ENCODE results near the gene FOXP4.
"Not testable (repeated sequence)": the region's sequence is repeated elsewhere in the genome, so short reads cannot be mapped to it uniquely, and the experiment has no call there.

FOXP4 gene

DNA sequence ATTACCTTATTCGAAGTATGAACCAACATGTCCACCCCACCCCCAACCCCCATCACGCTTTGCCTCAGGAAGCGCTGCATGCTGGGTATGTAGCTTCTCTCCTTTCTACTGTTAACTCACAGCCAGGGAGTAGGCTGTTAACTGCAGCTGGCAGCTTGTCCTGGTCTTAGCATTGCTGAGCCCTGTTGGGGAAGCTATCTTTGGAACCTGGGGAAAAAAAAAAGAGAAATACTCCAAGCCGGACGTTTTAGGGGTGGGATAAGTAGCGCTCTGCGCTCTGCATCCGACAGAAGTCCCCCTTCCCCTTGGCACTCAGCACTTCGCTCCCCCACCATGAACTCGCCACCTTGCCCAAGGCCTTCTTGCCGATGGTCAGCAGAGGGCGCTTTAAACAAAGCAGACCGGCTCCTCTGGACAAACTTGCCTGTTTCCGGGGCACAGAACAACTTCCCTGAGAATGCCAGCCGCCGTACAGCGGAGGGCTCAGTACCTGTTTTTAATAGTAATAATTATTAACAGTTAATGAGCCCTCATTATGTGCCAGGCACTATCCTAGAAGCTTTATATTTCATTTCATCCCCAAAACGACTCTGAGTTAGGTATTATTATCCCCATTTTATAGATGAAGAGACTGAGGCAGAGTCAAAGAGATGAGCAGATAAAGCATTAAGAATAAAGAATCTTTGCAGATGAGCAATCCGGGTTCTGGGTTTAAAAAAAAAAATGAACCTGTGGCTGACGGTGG, 56.9 kb downstream of the FOXP4 start:
- peak; percentile 57 to 85 for DNase-seq

DNA sequence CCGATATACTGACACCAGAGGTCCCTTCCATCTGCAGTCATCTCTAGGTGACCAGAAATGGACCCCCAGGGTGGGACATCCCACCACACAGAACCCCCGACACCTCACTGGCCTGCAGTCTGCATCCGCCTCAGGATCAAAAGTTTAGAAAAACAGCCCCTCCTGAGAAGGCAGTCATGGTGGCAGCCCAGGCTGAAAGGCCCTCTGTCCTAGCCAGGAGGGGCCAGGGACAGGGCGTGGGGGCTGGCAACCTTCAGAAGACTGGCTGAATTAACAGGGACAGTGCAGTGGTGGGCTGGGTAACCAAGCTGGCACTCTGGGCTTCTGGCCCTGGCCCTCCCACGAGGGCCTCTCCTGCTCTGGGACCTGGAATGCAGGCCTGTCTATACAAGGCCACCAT, 57.8 kb downstream of the FOXP4 start:
- no peak for DNase-seq

DNA sequence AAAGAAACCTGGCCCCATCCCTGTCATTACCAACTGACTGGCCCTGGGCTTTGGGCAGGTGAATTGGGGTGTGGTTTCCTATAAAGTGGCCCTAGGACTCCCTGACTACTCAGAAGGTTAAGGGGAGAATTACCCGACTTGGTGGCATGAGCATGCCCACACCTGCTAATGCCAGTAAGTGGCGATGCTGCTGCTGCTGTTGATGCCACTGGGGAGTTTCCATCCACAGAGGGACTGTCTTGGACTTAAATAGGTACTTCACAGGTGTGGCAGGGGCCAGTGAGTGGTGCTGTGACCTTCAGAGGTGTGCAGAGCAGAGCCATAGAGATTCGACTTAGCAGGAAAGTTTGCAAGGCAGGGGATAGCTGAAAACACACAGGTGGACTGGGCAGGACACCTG, 59.5 kb downstream of the FOXP4 start:
- no peak for DNase-seq

DNA sequence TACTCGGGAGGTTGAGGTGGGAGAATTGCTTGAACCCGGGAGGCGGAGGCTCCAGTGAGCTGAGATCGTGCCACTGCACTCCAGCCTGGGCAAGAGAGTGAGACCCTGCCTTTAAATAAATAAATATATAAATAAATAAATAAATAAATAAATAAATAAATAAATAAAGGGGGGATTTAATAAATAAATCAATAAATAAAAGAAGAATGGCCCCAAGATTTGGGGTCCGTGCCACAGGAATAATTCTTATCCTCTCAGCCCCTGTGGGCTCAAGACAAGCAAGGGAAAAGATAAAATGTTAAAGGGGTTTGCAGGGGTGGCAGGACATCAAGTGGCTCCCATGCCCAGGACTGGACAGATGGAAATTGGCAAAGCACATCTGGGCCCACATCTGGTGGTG, 60.9 kb downstream of the FOXP4 start:
- no peak for DNase-seq

DNA sequence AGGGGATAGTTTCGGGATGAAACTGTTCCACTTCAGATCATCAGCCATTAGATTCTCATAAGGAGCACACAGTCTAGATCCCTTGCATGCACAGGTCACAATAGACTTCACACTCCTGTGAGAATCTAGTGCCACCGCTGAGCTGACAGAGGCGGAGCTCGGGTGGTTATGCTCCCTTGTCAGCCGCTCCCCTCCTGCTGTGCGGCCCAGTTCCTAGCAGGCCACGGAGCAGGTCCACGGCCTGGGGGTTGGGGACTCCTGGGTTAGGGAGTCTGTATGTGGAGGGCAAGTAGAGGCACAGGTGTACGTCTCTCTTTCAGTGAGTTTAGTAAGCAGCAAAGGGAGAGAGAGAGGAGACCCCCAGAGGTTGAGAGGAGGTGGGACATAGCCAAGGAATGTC, 61.6 kb downstream of the FOXP4 start:
- no peak for DNase-seq

DNA sequence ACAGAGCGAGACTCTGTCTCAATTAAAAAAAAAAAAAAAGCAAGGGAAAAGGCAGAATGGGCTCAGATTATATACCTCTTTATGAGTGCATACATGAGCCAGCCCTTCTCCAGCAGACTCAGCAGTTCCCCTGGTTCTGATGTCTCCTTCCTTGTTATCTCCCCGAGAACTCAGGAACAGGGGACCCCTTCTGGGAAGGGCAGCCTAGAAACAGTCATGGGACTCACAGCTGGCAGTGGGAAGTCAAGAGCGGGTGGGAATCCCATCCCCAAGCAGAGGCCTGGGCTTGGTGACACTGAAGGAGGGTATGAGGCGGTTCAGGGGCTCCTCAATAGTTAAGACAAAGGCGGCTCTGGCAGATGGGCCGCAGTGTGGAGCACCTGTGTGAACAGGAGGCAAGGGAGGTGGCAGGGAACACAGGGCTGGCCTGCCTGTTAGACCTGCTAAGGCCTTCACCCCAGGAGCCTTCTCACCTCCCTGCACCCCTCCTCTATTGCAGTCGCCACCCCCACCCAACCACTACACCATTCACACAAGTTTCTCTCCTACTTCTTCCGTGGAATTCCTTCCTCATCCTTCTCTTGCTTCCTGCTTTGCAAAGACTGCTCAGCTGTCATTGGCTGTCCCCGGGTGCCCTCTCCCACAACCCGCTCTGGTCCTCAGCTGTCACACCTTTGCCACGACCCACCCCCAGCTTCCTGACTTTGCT, 62.4 kb downstream of the FOXP4 start:
- DNase-seq, result no peak

DNA sequence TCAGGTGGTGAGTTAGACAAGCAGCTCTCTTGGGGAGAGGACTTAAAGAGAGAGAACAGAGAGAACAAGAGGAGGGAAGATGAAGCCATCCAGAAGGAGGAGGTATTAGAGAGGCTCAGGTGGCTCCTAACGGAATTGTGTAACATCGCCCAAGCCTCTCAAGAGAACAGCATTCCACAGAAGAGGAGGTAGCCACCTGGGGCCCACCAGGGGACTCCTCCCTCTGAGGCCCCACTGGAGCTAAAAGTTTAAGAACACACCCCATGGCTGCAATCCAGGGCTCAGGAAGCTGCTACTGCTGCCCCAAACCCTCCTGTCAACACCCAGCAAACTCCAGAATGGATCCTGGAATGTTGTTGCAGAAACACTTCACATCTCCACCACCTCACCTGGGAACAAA, 68.5 kb downstream of the FOXP4 start:
- no peak for DNase-seq

DNA sequence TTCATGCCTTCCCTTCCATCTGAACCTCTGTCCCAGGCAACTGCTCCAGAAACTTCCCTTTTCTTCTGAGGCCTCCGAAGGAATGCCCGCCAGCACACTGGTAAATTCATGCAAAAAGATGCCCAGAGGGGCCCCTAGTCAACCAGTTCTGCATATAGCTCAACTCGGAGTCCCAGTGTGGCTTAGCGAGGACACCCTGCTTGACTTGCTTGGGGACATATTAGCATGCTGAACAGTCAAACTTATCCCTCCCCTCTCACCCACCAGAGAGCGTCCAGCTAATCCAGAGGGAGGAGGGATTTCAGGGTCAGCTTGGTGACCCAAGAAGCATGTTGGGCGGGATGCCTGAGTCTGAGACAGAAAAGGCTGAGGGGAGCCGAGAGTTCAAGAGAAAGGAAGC, 69.1 kb downstream of the FOXP4 start:
- DNase-seq, result no peak

DNA sequence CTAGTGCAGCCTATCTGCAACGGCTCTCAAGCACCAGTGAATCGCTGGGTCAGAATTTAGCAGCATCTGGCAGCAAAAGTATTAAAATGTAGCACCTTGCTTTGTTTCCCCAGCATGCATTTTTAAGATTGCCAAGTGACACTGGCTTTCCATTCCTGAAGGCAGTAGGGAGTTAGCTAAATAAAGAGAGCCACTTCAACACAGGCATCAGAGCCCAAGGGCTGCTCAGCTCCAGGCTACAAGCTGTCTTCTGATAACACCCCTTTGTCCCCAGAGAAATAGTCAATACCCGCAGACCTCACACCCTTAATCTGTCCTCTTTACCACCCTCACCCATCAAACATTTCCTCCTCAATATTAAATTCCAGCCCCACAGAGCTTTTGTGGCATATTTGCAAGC, 72.4 kb downstream of the FOXP4 start:
- no peak for DNase-seq

DNA sequence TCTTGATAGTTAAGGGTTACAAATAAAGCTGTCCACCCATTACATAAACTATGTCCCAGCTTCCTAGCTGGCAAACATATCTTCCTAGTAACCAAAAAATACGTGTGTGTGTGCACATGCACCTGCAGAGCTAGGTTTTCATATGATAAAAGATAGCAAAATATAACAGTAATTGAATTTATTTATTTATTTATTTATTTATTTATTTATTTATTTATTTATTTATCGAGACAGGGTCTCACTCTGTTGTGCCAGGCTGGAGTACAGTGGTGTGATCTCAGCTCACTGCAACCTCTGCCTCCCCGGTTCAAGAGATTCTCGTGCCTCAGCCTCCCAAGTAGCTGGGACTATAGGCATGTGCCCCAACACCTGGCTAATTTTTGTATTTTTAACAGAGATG, 73.0 kb downstream of the FOXP4 start:
- not testable (repeated sequence) for DNase-seq

DNA sequence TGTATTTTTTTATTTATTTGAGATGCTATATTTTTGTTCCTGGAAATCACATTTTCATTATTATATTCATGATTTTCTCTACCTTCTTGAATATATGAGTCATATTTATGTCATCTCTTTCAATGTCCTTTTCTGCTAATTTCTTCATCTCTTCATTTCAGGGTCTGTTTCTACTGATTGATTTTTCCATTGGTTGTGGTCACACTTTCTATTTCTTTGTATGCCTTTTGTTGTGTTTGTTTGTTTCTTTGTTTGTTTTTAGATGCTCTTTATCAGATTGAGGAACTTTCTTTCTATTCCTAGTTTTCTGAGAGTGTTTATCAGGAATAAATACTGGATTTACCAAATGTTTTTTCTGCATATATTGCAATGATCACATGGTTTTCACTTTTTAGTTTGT, 75.2 kb downstream of the FOXP4 start:
- no peak for DNase-seq

DNA sequence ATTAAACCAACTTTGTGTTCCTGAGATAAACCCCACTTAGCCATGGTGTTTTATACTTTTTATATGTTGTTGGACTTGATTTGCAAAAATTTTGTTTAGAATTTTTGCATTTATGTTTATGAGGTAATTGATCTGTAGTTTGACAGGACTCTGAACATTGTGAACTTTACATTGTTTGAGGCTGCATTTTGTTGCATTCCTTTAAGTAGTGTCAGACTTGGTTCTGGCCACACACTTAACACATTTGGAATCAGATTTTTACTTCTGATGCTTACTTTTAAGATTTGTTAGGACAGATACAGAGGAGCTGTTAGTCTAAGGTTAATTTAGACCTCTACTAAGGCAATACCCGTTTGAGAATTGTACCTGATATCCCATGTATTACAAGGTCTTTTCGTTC, 75.6 kb downstream of the FOXP4 start:
- DNase-seq, result no peak

DNA sequence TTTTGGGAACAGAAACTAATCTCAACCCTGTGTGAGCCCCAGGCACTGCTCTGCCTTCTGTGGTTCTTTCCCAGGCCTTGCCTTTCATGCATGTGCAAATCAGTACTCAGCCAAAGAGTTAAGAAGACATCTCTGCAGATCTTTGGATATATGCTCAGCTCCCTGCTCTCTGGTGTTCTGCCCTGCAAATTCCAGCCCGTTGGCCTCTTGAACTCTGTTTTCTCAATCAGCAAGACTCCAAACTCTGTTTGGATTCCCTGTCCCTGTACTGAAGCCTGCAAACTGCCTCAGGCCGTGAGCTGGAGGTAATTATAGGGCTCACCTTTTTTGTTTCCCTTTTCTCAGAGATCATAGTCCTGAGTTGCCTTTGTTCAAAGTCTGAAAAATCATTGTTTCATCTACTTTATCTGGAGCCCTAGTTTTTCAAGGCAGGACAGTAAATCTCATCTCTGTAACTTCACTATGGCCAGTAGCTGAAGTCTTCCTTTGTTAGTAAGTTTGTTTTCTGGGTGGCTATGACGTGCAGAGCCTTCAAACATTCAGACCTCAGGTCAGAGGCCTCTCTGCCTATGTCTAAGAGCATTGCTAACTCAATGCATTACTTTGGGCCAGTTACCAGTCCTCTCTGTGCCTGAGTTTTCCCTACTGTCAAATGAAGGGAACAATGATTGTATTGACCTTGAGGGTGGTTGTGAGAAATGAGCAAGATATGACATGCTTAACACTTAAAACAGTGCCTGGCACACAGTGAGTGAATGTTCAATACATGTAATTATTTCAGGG, 76.2 kb downstream of the FOXP4 start:
- DNase-seq, result no peak

DNA sequence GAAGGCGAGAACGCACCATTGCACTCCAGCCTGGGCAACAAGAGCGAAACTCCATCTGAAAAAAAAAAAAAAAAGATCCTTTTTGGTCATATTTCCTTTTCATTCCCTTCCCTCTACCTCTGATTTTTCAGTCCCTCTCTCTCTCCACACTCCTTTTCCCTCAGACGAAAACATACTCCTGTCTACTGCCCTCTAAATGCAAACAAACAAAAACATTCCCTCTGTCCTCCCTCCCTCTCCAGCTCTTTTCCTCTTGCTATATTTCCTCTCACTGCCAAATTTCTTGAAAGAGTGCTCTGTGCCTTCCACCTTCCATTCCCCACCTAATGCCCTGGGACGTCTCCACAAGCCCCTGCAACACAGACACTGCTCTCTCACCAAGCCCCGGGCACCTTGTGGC, 77.1 kb downstream of the FOXP4 start:
- no peak for DNase-seq

DNA sequence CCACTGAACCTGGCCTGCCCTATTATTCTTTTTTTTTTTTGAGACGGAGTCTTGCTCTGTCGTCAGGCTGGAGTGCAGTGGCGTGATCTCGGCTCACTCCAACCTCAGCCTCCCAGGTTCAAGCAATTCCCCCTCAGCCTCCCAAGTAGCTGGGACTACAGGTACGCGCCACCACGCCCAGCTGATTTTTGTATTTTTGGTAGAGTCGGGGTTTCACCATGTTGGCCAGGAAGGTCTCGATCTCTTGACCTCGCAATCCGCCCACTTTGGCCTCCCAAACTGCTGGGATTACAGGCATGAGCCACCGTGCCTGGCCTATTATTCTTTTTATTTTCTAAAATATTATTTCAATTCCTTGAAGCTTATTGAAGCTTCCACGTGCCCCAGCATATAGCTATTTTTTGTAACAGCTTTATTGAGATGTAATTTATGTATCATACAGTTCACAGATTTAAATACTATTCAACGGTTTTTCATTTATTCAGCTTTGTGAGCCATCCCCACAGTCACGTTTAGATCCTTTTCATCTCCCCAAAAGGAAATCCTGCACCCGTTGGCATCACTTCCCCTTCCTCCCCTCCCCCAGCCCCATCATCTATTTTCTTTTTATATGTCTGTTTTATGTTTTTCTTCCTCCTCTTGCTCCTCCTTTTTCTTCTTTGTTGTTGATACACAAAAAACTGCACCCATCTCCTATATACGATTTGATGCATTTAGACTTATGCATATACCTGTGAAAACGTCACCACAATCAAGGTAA, 78.6 kb downstream of the FOXP4 start:
- DNase-seq, result no peak

DNA sequence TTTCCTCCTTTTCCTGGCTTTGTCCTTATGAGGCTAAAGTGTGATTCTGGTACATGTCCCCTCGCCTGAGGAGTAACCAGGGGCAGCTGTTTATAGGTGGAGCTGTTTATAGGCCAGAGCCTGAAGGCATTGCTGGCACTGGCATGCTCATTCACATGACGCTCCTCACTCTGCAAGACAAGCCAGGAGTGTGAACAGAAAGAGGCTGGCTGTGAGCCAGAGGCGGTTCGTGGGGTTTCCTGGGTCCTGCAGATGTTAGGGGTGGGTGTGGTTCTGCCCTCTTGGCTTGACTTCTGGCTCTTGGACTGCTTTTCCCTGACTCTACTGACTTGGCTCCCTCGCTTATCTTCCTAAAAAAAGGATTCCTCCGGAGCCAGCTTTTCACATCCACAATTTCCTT, 79.3 kb downstream of the FOXP4 start:
- no peak for DNase-seq

DNA sequence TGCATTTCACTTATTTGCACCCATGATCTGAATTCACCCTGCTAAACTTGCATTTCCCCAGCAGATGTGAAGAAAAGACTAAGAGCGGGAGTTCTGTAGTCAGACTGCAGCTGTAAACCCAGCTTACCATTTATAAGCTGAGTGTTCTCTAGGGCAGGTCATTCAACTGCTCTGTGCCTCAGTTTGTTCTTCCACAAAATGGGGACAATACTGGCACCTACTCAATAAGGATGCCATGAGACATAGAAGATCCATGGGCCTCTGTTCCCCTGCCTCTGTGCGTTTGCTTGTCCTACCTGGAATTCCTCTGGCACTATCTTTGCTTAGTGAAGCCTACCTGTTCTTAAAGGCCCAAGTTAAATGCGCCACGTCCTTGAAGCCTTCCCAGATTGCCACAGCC, 79.8 kb downstream of the FOXP4 start:
- no peak for DNase-seq

DNA sequence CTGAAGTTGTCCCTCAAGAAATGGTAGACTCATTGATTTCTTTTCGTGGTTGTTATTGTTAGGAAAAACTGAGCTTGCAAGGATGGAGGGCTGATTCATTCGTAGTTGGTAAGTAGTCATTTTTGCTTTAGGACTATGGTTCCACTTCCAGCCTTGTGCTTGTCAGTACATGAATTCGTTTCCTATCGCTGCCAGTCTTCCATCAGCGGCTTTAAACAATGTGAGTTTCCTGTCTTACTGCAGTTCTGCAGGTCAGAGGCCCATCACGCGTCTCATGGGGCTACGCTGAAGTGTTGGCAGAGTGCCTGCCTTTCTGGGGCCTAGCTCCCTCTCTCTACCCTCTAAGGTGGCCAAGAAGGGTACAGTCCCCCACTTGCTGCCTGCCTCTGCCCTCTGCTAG, 80.7 kb downstream of the FOXP4 start:
- no peak for DNase-seq

DNA sequence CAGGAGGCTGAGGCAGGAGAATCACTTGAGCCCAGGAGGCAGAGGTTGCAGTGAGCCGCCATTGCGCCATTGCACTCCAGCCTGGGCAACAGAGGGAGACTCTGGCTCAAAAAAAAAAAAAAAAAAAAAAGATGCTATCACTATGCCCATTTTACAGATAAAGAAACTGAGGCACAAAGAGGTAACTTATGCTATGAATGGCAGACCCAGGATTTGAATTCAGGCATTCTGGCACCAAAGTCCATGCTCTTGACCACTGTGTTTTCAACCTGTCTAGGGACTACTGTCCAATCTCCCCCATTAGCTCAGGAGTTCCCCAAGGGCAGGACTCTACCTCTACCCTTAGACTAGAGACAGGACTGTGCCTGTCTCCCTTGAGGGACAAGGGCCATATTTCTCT, 82.9 kb downstream of the FOXP4 start:
- DNase-seq, result no peak

DNA sequence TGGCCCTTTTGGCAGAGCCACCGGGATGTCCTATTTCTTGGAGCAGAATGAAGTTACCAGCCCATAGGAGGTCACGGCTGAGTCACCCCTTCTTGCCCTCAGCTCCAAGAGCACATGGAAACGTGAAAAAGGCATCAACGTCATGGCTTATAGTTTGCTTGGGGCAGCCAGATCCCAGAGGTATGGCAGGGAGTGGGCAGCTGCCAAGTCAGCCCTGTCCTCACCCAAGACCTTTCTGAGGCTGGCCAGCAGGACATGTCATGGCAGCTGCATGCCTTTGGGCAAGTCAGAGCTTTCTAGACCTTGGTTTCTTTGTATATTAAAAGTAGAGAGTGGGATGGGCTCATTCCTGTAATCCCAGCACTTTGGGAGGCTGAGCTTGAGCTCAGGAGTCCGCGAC, 83.9 kb downstream of the FOXP4 start:
- no peak for DNase-seq

DNA sequence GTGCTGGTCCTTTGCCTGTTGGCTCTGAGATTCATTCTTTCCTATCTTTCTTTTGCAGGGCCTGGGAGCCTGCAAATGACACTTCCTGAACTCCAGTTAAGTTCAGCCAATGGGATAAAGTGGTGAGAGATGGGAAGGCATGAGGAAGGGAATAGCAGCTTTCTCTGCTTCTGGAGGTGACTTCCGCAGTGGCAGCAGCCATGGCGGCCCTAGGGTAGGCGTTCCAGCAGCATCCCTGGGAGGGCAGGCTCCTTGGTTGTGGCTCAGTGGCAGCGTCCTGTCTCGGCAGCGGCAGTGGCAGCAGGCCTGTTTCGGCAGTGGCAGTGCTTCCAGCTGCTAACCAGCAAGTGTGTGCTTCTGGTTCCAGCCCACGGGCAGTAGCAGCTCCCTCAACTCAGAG, 84.8 kb downstream of the FOXP4 start:
- DNase-seq, result no peak

DNA sequence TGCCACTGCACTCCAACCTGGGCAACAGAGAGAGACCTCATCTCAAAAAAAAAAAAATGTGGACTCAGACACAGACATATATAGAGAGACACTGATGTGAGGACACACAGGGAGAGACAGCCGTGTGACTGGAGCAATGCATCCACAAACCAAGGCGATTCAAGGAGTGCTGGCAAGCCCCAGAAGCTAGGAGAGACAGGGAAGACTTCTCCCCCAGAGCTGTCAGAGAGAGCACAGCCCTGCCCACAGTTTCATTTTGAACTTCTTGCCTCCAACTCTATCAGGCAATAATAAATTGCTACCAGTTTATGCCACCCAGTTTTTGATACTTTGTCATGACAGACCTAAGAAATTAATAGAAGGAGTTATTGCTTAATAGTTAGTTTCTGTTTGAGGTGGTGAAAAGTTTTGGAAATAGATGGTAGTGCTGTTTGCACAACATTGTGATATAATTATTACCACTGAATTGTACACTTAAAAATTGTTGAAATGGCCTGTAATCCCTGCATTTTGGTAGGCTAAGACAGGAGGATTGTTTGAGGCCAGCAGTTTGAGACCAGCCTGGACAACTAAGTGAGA, 87.0 kb downstream of the FOXP4 start:
- no peak for DNase-seq

DNA sequence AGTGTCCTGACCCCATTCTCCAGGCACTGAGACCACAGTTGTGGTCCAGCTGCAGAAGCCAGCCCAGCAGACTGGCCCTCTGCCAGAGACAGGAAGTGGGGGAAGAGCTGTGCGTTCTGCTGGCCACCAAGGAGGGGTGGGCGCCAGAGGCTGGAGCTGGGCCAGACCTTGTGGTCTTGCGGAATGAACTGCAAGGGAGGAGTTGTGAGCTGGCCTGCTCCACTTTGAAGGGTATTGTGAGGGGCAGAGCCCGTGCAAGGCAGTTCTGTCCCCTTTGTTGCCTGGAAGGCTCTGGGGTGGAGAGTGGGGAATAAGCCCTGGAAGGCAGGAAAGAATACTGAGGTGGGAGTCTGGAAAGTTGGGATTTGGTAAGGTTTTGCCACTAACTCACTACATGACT, 88.5 kb downstream of the FOXP4 start:
- no peak for DNase-seq

All from inflammatory macrophage treated with lipopolysaccharide for 1 hour (primary cell).